ENCODE data around the gene DNAAF5. TPM values are rescaled to one million over a fixed set of nuclear protein-coding genes. Genes with fewer than 3 reads are reported as not detected.
"Not testable (repeated sequence)": the region's sequence is repeated elsewhere in the genome, so short reads cannot be mapped to it uniquely, and the experiment has no call there.

The DNAAF5 gene
- polyA plus RNA-seq, 12 donors = 21.9 to 33.8 (median 24.6) TPM; not detected in 1

GRCh38 chr7:780516-780915 lies 54.0 kb downstream of the DNAAF5 start:
- DNase-seq = no peak

DNA sequence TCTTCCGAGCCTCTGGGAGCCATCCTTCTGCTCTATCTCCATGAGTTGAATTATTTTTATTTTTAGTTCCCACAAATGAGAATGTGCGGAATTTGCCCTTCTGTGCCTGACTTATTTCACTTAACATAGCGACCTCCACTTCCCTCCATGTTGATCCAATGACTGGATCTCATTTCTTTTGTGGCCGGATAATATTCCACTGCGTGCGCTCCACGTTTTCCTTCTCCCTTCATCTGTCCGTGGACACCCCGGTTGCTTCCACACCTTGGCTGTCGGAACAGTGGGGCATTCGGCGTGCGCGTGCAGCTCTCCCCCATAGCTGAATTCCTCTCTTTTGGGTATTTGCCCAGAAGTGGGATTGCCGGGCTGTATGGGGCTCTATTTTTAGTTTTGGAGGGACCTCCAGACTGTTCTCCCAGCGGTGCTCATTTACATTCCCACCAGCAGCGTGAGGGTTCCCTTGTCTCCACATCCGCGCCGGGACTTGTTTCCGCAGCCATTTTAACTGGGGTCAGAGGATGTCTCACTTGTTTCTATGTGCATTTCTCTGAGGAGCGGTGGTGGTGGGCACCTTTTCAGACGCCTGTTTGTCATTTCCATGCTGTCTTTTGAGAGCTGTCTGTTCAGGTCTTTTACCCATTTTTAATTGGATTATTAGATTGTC lies 54.8 kb downstream of the DNAAF5 start:
- no peak for DNase-seq

GRCh38 chr7:781936-782529 lies 55.5 kb downstream of the DNAAF5 start:
- no peak for DNase-seq

DNA sequence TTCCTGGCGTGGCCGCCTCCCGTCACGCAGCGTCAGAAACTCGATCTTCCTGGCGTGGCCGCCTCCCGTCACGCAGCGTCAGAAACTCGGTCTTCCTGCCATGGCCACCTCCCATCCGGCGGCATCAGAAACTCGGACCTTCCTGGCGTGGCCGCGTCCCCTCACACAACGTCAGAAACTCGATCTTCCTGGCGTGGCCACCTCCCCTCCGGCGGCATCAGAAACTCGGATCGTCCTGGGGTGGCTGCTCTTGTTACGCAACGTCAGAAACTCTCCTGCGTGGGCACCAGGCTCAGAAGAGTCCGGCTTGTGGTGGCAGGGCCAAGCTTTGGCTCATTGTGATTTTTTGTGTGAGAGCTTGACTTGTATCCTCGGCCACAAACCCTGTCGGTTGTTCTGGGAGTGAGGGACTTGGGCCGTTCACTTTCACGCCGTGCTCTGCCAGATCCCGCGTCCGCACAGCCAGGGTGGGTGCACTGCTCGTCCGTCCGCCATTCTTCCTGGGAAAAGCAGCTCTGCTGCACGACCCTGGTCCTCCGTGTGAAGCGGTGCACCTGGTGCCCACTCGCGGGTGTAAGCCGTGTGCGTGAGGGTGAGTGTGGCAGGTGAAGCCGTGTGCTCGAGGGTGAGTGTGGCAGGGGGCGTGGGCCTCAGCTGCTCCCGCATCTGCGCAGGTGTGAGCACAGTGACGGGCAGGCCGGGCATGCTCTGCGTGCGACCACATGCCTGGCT lies 56.4 kb downstream of the DNAAF5 start:
- no peak for DNase-seq

DNA sequence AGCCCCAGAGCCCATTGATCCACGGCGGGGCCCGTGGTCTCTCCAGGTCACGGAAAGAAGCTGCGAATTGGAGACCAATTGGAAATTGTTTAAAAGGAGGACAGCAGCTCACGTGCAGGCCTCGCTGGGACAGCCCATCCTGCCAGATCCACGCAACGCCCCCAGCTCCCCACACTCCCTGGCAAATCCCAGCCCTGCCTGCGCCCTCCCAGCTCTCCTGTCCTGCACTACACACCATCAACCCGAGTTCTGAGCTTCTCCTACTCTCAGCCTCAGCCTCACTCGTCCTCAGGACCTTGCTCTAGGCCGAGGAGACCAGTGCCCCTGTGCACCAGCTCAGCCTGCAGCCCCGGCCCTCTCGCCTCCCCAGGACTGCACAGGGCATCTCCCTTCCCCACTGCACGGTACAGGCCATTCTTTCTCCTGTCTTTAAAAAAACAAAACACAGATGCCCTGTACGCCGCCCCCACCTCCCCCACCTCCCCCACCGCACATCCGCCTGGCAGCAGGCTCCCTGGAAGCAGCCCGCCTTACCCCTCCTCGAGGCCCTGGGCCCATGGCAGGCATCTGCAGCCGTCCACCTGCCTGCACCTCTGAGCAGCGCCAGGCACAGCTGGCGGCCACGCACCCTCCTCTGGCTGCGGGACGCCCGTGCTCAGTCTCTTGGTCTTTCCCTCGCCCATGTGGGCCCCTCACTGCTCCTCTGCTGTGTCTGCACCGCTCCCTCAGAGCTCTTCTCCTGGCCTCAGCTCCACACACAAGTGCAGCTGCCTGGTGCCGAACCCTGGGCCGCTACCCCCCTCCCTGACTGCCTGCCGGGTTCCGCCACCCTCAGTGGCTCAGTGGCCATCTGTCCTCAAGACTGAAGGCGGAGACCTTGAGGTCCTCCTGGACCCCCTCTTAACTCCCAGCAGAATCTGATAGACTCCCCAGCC lies 57.3 kb downstream of the DNAAF5 start:
- DNase-seq = no peak

DNA sequence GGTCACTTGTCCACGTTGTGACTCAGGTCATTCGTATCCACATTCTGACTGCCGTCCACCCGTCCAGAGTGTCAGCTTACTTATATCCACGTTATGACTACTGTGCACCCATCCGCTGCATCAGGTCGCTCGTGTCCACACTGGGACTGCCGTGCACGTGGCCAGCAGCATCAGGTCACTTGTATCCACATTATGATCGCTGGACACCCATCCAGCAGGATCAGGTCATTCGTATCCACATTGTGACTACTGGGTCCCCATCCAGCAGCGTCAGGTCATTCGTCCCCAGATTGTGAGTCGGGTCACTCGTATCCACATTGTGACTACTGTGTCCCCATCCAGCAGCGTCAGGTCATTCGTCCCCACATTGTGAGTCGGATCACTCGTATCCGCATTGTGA lies 58.5 kb downstream of the DNAAF5 start:
- DNase-seq = no peak

DNA sequence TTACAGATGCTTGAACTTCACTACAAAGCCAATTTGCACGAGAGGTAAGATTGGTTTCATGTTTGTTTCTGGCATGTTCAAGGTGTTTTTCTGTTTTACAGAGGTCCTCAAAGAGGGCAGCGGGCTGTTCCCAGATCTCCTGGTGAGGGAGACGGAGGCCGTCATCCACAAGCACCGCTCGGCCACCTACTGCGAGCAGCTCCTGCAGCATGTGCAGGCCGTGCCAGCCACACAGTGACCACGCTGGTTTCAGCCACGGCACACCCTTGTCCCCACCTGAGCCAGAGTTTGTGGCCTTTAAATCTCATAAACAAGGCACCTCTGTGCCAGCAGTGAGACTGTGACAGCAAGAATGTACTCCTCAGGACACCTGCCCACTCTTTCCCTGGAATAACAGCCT lies 58.9 kb downstream of the DNAAF5 start:
- no peak for DNase-seq

GRCh38 chr7:786472-787255 lies 60.2 kb downstream of the DNAAF5 start:
- DNase-seq = peak; percentile 57

GRCh38 chr7:787332-788240 lies 61.1 kb downstream of the DNAAF5 start:
- DNase-seq = no peak

DNA sequence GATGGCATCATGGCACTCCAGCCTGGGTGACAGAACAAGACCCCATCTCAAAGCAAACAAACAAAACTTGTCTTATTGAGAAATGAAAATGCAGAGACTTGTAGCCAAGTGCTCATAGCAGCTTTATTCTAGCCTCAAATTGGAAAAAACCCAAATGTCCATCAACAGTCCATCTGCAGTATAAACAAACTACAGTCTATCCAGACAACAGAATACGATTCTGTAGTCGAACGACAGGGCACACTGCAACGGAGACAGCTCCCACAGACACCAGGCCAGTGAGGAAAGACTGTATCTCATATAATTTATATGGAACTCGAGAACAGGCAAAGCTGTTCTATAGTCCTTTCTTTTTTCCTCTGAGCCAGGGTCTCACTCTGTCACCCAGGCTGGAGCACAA lies 65.0 kb downstream of the DNAAF5 start:
- no peak for DNase-seq

GRCh38 chr7:794207-794606 lies 67.7 kb downstream of the DNAAF5 start:
- DNase-seq = no peak

GRCh38 chr7:794671-795329 lies 68.3 kb downstream of the DNAAF5 start:
- DNase-seq = no peak

DNA sequence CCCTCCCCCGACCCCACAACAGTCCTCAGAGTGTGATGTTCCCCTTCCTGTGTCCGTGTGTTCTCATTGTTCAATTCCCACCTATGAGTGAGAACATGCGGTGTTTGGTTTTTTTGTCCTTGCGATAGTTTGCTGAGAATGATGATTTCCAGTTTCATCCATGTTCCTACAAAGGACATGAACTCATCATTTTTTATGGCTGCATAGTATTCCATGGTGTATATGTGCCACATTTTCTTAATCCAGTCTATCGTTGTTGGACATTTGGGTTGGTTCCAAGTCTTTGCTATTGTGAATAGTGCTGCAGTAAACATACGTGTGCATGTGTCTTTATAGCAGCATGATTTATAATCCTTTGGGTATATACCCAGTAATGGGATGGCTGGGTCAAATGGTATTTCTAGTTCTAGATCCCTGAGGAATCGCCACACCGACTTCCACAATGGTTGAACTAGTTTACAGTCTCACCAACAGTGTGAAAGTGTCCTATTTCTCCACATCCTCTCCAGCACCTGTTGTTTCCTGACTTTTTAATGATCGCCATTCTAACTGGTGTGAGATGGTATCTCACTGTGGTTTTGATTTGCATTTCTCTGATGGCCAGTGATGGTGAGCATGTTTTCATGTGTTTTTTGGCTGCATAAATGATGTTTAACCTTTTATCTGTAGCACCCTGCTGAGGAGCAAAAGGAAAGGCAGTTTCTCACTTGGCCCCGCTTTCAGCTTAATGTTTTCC lies 70.1 kb downstream of the DNAAF5 start:
- DNase-seq = not testable (repeated sequence)

DNA sequence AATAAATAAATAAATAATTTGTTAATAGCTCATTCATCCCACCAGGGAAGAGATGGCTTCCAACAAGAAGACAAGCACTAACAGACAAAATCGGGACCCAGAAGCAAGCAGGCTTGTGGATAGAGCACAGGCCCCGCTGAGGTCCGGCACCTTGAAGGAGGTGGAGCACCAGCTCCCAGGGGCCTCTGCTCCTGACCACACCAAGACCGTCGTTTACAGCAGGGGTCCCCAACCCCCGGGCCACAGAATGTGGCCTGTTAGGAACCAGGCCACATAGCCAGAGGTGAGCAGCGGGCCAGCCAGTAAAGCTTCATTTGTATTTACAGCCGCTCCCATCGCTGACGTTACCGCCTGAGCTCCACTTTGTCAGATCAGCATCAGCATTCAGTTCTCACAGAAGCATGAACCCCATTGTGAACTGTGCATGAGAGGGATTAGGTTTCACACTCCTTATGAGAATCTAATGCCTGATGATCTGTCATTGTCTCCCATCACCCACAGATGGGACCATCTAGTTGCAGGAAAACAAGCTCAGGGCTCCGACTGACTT lies 72.5 kb downstream of the DNAAF5 start:
- no peak for DNase-seq

- DNase-seq = no peak
Measured at GRCh38 chr7:800692-801091, 74.2 kb downstream of the DNAAF5 start.

- not testable (repeated sequence) for DNase-seq
Measured at GRCh38 chr7:801351-801750, 74.9 kb downstream of the DNAAF5 start.

DNA sequence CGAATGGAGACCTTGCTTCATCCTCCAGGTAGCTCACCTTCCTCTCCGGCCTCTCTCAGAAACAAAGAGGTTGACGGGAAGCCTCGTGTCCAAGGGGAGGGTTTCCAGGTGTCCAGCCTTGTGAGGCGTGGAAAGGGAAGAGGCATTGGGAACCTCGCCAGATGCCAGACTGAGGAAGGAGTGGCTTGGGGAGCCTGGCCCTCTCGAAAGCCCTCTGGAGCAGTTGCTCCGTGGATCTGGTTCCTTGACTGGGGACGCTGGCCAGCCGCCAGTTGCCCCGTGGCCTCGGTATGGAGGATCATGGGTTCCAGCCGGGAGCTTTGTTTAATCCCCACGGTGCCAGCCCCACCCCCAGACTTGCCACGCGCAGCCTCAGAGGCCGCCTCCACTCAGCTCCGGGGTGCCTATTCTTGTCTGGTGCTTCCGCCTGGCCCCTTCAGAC lies 75.5 kb downstream of the DNAAF5 start:
- no peak for DNase-seq

GRCh38 chr7:802500-803242 lies 76.2 kb downstream of the DNAAF5 start:
- DNase-seq = no peak
